Small intestine (tissue), 7 donors: ENCODE data around the gene CFAP410. TPM values are rescaled to one million over a fixed set of nuclear protein-coding genes. Genes with fewer than 3 reads are reported as not detected.
"Not testable (repeated sequence)": the region's sequence is repeated elsewhere in the genome, so short reads cannot be mapped to it uniquely, and the experiment has no call there.

Source experiments
- DNase-seq, 2 donors: peaks; one replicate each; pipeline versions ENCODE4 v3.0.0 to v3.0.0-alpha.2; 2013
- FAIRE-seq: peaks from 2 replicates; lab custom pipeline; 2012; peaks lifted over from hg19 to GRCh38; lab: Jason Lieb, UNC
- H3K27ac ChIP-seq, 3 donors: one replicate each; pipeline ENCODE4 v1.5.1; 2013; ENCODE audit warnings: low read length in 2 of 3, mild to moderate bottlenecking in 2 of 3, control low read depth in 1 of 3, inconsistent platforms in 1 of 3, low read depth in 1 of 3, moderate library complexity in 1 of 3
- H3K27me3 ChIP-seq, 3 donors: one replicate each; pipeline ENCODE4 v1.6.1; 2013; ENCODE audit warnings: low read length in 3 of 3, inconsistent platforms in 1 of 3; ENCODE audit not compliant: control insufficient read depth in 3 of 3, insufficient read depth in 3 of 3
- H3K36me3 ChIP-seq, 3 donors: one replicate each; pipeline ENCODE4 v1.6.1; 2013; ENCODE audit warnings: low read length in 3 of 3, inconsistent platforms in 1 of 3, low read depth in 1 of 3, mild to moderate bottlenecking in 1 of 3, moderate library complexity in 1 of 3; ENCODE audit not compliant: control insufficient read depth in 3 of 3, insufficient read depth in 2 of 3
- H3K4me1 ChIP-seq, 3 donors: one replicate each; pipeline ENCODE4 v1.6.1; 2013; ENCODE audit warnings: low read length in 2 of 3, inconsistent platforms in 1 of 3, low read depth in 1 of 3, mild to moderate bottlenecking in 1 of 3, moderate library complexity in 1 of 3; ENCODE audit not compliant: control insufficient read depth in 3 of 3, insufficient read depth in 2 of 3
- H3K4me3 ChIP-seq, 3 donors: one replicate each; pipeline ENCODE4 v1.5.1; 2013; ENCODE audit warnings: low read length in 3 of 3, control low read depth in 1 of 3, inconsistent platforms in 1 of 3, low read depth in 1 of 3, mild to moderate bottlenecking in 1 of 3, moderate library complexity in 1 of 3
- H3K9me3 ChIP-seq, 2 donors: one replicate each; pipeline ENCODE4 v1.6.1; 2013; ENCODE audit warnings: low read depth in 1 of 2, low read length in 1 of 2; ENCODE audit not compliant: control insufficient read depth in 2 of 2, insufficient read depth in 1 of 2
- WGBS, 3 donors: extraction: QIAGEN DNeasy Blood & Tissue Kit; methylation state at CpG; one replicate each; pipeline ENCODE4 v1.1.7; 2013; 5-methylcytosine and 5-hydroxymethylcytosine counted together
- polyA plus RNA-seq, 4 donors: library from polyadenylated mRNA; stranded (reverse) in 3 of 4; unstranded in 1 of 4; fragments of 200-250 nt in 3 of 4; fragments of 120-200 nt in 1 of 4; gene quantifications; one replicate each; pipeline versions ENCODE4 v1.2.1 to v1.2.3, GENCODE V29; 2013
- donor health status: healthy with polysubstance abuse.
- donor health status: control.
- donor health status: control.
- donor health status: Bipolar disorder and iron deficiency.
- donor health status: healthy.

Gene CFAP410
- polyA plus RNA-seq, 4 donors, result 17.9 to 35.9 (median 32.3) TPM

DNA sequence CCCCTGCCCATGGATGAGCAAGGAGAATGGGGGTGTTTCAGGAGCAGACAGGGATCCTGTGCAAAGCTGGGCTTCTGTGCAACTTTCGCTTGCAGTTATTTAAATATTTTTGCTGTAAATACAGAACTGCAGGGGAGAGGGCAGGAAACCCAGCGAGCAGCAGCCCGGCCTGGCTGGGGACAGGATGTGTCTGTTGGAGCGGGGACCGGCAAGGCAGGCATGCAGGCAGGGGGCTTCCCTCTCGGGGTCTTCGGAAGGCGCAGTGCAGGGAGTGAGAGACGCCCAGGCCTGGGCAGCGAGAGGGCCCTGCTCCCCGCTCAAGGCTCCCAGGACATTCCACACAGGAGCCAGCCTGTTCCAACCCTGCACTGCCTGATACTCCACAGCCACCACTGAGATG lies 55.2 kb downstream of the CFAP410 start:
- Histone ChIP-seq H3K4me3 (no peak overlapping the region), H3K27ac (no peak overlapping the region), H3K9me3 (no peaks in the 10 kb centered on the region), H3K27me3 (peaks cover 0 to 10% (median 0%) of the 10 kb centered on the region in 3 donors), H3K36me3 (no peaks in the 10 kb centered on the region), H3K4me1 (peaks cover 0 to 9% (median 0%) of the 10 kb centered on the region in 3 donors)
- FAIRE-seq, result no peak
- 66 to 85% (median 72%) methylated on average over 6 to 11 of the region's 11 CpGs for WGBS, 3 donors
- no peak for DNase-seq

DNA sequence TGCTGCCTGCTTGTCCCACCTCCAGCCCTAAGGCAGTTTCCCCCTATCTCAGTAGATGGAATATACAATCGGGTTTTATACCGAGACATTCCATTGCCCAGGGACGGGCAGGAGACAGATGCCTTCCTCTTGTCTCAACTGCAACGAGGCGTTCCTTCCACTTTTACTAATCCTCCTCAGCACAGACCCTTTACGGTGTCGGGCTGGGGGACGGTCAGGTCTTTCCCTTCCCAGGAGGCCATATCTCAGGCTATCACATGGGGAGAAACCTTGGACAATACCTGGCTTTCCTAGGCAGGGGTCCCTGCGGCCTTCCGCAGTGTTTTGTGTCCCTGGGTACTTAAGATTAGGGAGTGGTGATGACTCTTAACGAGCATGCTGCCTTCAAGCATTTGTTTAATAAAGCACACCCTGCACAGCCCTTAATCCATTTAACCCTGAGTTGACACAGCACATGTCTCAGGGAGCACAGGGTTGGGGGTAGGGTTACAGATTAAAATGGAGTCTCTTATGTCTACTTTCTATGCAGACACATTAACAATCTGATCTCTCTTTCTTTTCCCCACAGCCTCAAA lies 55.9 kb downstream of the CFAP410 start:
- 62 to 73% (median 71%) methylated on average over 9 to 11 of the region's 11 CpGs for WGBS, 3 donors
- not testable (repeated sequence) for H3K4me3 ChIP-seq, FAIRE-seq, DNase-seq, H3K27ac ChIP-seq, H3K36me3 ChIP-seq, H3K4me1 ChIP-seq, H3K27me3 ChIP-seq, H3K9me3 ChIP-seq

DNA sequence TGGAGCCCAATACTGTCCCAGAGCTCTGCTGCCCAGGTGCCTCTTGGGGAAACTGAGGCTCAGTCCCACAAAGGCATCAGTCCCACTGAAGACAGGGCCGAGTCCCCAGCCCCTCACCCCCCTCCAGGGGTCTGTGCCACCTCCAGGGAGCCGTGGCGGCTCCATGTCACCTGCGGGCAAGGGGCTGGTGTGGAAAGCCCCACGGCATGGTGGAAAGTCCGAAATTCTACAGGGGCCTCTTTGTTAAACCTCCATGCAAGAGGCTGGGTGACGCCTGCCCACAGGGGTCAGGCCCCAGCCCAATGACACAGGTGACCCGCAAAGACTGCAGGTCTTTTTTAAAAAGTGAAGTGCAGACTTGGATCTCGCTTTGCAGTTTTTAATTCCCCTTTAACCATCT lies 56.8 kb downstream of the CFAP410 start:
- H3K9me3 ChIP-seq, result no peaks in the 10 kb centered on the region
- H3K27me3 ChIP-seq, result peaks cover 0 to 10% (median 0%) of the 10 kb centered on the region in 3 donors
- WGBS, 3 donors, result 85 to 92% (median 87%) methylated on average over 9 of the region's 9 CpGs
- peaks cover 0 to 9% (median 0%) of the 10 kb centered on the region in 3 donors for H3K4me1 ChIP-seq
- no peak for DNase-seq
- no peak overlapping the region for H3K27ac ChIP-seq
- no peak for FAIRE-seq
- no peak overlapping the region for H3K4me3 ChIP-seq
- no peaks in the 10 kb centered on the region for H3K36me3 ChIP-seq

DNA sequence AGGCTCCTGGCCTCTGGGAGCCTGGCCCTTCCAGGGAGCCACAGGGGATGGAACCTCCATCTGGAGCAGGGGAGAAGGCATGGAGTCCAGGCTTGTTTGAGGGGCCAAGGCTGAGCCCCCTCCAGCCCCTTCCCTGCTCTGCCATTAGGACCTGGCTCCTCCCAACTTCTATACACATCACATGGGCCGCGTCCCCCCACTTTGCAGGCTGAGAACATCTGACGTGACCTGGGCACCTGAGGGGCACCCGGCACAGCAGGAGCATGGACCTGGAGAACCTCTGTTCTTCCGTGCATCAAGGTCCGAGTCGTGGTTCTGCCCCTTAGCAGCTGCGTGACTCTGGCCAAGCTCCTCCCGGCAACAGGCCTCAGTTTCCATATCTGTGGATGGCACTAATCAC lies 57.4 kb downstream of the CFAP410 start:
- no peak overlapping the region for H3K27ac ChIP-seq
- H3K27me3 ChIP-seq, result peaks cover 0 to 7% (median 0%) of the 10 kb centered on the region in 3 donors
- DNase-seq, result no peak
- no peak for FAIRE-seq
- H3K4me3 ChIP-seq, result no peak overlapping the region
- no peaks in the 10 kb centered on the region for H3K9me3 ChIP-seq
- no peaks in the 10 kb centered on the region for H3K36me3 ChIP-seq
- peaks cover 0 to 9% (median 0%) of the 10 kb centered on the region in 3 donors for H3K4me1 ChIP-seq
- WGBS, 3 donors, result 92 to 94% (median 93%) methylated on average over 9 of the region's 9 CpGs

DNA sequence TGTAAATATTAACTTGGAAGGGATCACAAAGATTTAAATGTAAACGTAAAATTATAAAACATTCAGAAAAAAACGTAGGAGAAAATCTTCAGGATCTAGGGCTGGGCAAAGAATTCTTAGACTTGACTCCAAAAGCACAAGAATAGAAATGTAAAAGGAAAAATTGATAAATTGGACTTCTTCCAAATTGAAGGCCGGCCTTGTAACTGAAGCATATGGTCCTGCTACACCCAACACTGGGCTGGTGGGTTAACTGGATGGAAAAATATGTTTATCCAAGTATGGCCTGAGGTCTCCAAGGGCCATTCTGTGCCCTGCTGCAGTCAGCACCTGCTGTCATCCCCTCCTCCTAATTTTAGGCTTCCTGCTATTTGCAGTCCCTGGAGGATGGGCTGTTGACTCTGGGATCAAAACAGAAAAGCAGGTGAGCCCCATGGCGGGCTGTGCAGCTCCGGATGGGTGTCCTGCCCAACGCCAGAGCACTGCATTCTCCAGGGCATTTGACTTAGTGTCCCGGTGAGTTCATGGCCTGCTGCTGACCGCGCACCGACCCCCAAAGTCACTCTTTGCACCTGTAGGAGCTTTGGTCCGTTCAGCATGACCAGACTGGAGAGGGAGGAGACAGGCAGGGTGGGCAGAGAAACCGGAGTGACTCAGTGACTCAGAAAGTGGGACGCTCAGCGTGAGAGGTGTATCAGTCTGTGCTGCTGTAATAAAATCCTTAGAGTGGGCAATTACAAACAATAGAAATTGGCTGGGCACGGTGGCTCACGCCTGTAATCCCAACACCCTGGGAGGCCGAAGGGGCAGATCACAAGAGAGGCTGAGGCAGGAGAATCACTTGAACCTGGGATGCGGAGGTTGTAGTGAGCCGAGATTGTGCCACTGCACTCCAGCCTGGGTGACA lies 59.6 kb downstream of the CFAP410 start:
- FAIRE-seq, result no peak
- Histone ChIP-seq H3K4me3 (no peak overlapping the region), H3K4me1 (no peaks in the 10 kb centered on the region), H3K27ac (no peak overlapping the region), H3K27me3 (no peaks in the 10 kb centered on the region), H3K36me3 (no peaks in the 10 kb centered on the region), H3K9me3 (peaks cover 0 to 3% of the 10 kb centered on the region in 2 donors)
- 86 to 92% (median 88%) methylated on average over 19 of the region's 19 CpGs for WGBS, 3 donors
- DNase-seq, result no peak

Other genes starting within 250 kb of the CFAP410 start
- 10 to 100 TPM in 3 of 4 donors, 1 to 10 TPM in 1; 6.7 to 44.0 (median 17.7) TPM for gene PWP2, start 232.0 kb downstream of the CFAP410 start, polyA plus RNA-seq
- gene GATD3, start 205.7 kb downstream of the CFAP410 start, polyA plus RNA-seq, result 10 to 100 TPM in 3 of 4 donors, 1 to 10 TPM in 1; 7.8 to 70.2 (median 33.3) TPM
- gene ICOSLG, start 98.4 kb downstream of the CFAP410 start, polyA plus RNA-seq, result 1 to 10 TPM in 3 of 4 donors, under 1 TPM in 1; 0.89 to 3.3 (median 2.9) TPM
- gene DNMT3L, start 77.5 kb downstream of the CFAP410 start, polyA plus RNA-seq, result under 1 TPM in 1 of 4 donors, not detected in 3; 0.07 TPM
- gene AIRE, start 53.5 kb downstream of the CFAP410 start, polyA plus RNA-seq, result 1 to 10 TPM in 1 of 4 donors, under 1 TPM in 1, not detected in 2; 0.06 to 7.0 TPM
- 100 to 1,000 TPM; 138 to 281 (median 216) TPM for gene PFKL, start 39.3 kb downstream of the CFAP410 start, polyA plus RNA-seq
- gene TRPM2, start 14.2 kb upstream of the CFAP410 start, polyA plus RNA-seq, result 1 to 10 TPM in 3 of 4 donors, under 1 TPM in 1; 0.89 to 2.7 (median 2.3) TPM
- gene LRRC3, start 116.1 kb upstream of the CFAP410 start, polyA plus RNA-seq, result 10 to 100 TPM in 1 of 4 donors, 1 to 10 TPM in 1, under 1 TPM in 2; 0.22 to 17.3 (median 1.3) TPM
- not detected for gene KRTAP10-1, start 200.8 kb upstream of the CFAP410 start, polyA plus RNA-seq
- gene KRTAP10-2, start 212.1 kb upstream of the CFAP410 start, polyA plus RNA-seq, result not detected
- gene KRTAP10-3, start 219.4 kb upstream of the CFAP410 start, polyA plus RNA-seq, result not detected
- gene KRTAP10-4, start 234.3 kb upstream of the CFAP410 start, polyA plus RNA-seq, result not detected
- not detected for gene KRTAP10-5, start 241.2 kb upstream of the CFAP410 start, polyA plus RNA-seq